GM10248 (cell line): ENCODE measurements around the gene SMIM22.
"Not testable (repeated sequence)": the region's sequence is repeated elsewhere in the genome, so short reads cannot be mapped to it uniquely, and the experiment has no call there.

Source experiments
- CTCF ChIA-PET: fragments of 300-600 bp; sonication (Branson Sonifier 250); formaldehyde crosslinking; extraction: SDS; loops from one replicate; lab custom pipeline; 2021; ENCODE audit warnings: antibody characterized with exemption; lab: Yijun Ruan, JAX
- POLR2A ChIA-PET: fragments of 350-650 bp; sonication (Branson Sonifier 250); formaldehyde crosslinking; extraction: SDS; loops from one replicate; lab custom pipeline; 2020; ENCODE audit warnings: antibody characterized with exemption; lab: Yijun Ruan, JAX
- DNase-seq: peaks from one replicate; pipeline ENCODE4 v3.0.0; 2012; ENCODE audit errors: extremely low spot score
- CTCF ChIP-seq: IDR thresholded peaks from 2 replicates; pipeline ENCODE4 v1.5.1; 2012; ENCODE audit warnings: mild to moderate bottlenecking, low read depth; ENCODE audit errors: extremely low read depth, missing control alignments, control extremely low read depth

The SMIM22 gene

GRCh38 chr16:4776141-4776705 lies 18.9 kb upstream of the SMIM22 start:
- ChIA-PET POLR2A (no interaction called here), CTCF (no interaction called here)
- no peak for DNase-seq
- TF ChIP-seq CTCF: no peak

- DNase-seq: no peak
- CTCF ChIA-PET: interaction anchor here (1.0 kb wide), 1 partner anchor 9 kb away, joined by 4 read pairs; no protein-coding TSS in a partner anchor
- no peak for TF ChIP-seq CTCF
- POLR2A ChIA-PET: no interaction called here
Observed at GRCh38 chr16:4777339-4778049, 17.7 kb upstream of the SMIM22 start.

- TF ChIP-seq CTCF: no peak
- POLR2A ChIA-PET: no interaction called here
- CTCF ChIA-PET: interaction anchor here (1.0 kb wide), 1 partner anchor 9 kb away, joined by 4 read pairs; no protein-coding TSS in a partner anchor
Observed at GRCh38 chr16:4778050-4778392, 17.1 kb upstream of the SMIM22 start.

GRCh38 chr16:4780235-4780634 lies 14.9 kb upstream of the SMIM22 start:
- ChIA-PET CTCF (interaction anchor here (0.9 kb wide), 1 partner anchor 14 kb away, joined by 3 read pairs; no protein-coding TSS in a partner anchor), POLR2A (no interaction called here)
- DNase-seq: no peak
- no peak for TF ChIP-seq CTCF

More at GRCh38 chr16:4778050-4778392, 17.1 kb upstream of the SMIM22 start:
- DNase-seq: no peak

- ChIA-PET POLR2A (no interaction called here), CTCF (no interaction called here)
- no peak for TF ChIP-seq CTCF
- no peak for DNase-seq
Observed at GRCh38 chr16:4783251-4783950, 11.8 kb upstream of the SMIM22 start.

- ChIA-PET POLR2A (no interaction called here), CTCF (no interaction called here)
- no peak for TF ChIP-seq CTCF
- no peak for DNase-seq
Observed at GRCh38 chr16:4783951-4784336, 11.2 kb upstream of the SMIM22 start.

- DNase-seq, POLR2A ChIA-PET, CTCF ChIA-PET: not testable (repeated sequence)
Observed at GRCh38 chr16:4784444-4784987, 10.7 kb upstream of the SMIM22 start.
